GM21825 (cell line): ENCODE data around the gene NPNT.

Experiments
- ATAC-seq: cut with Tn5 transposase; IDR thresholded peaks from one replicate; pipeline ENCODE4 v1.9.1; 2021; ENCODE audit warnings: mild to moderate bottlenecking, moderate library complexity; ENCODE audit not compliant: unreplicated experiment

Gene NPNT

DNA sequence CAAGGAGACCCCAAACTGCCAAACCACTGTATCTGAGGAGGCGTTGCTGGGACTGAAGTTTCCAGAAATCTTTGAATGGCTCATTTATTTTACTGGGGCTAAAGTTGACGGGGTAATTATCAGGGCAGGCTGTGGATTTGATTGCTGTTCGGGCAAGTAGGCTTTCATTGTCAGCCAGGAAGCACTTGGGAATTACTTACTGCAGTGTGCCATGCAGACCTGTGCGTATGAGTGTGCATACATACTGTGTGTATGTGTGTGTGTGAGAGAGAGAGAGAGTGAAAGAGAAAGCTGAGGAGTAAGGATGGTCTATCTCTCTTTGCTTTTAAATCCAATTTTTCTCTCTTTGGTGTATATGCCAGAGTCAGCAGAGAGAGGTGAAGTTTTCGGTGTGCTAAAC, 122.7 kb downstream of the NPNT start:
- no peak for ATAC-seq

DNA sequence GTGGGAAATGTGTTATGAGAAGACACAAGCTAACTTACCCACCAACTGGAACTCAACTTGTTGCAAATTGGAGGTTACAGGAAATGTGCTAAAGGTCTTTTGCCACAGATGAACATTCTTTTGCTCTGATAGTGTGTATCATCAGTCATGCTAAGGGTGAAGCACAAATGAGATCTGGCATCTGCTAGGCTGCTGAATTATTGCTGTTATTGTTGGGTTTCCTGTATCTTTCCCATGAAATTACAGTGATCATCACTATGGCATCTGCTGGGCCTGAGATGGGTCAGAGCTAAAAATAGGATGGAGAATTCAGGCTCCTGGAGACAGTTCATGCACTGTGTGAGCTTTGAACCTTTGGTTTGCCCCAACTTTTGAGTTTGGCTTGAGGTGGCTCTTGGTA, 124.5 kb downstream of the NPNT start:
- no peak for ATAC-seq
